H1 (cell line): Measurements from ENCODE around the gene ACHE. TPM values are rescaled to one million over a fixed set of nuclear protein-coding genes. Genes with fewer than 3 reads are reported as not detected.

ENCODE experiments used
- CTCF ChIA-PET: fragments of 300-600 bp; sonication (Branson Sonifier 250); formaldehyde crosslinking; loops from one replicate; lab custom pipeline; 2021; ENCODE audit not compliant: partially characterized antibody; lab: Charles Lee
- POLR2A ChIA-PET: fragments of 300-600 bp; sonication (Branson Sonifier 250); formaldehyde crosslinking; loops from one replicate; lab custom pipeline; 2021; ENCODE audit warnings: inconsistent platforms; ENCODE audit not compliant: partially characterized antibody; lab: Charles Lee
- DNase-seq, 2 experiments: peaks; one replicate each; pipeline versions ENCODE4 v3.0.0 to v3.0.0-alpha.2; 2010 to 2022; ENCODE audit warnings: low spot score in 2 of 2, low read depth in 1 of 2, mixed read lengths in 1 of 2
- FAIRE-seq: peaks from 2 replicates; lab custom pipeline; 2011; peaks lifted over from hg19 to GRCh38; lab: Jason Lieb, UNC
- H2AFZ ChIP-seq: 2 replicates; pipeline ENCODE4 v1.8.1; 2012; ENCODE audit warnings: low read length, inconsistent platforms
- H2AK5ac ChIP-seq: 2 replicates; pipeline ENCODE4 v1.6.1; 2013; ENCODE audit warnings: low read depth, low read length
- H2BK120ac ChIP-seq: replicated peaks from 2 replicates; pipeline ENCODE3; 2013; ENCODE audit warnings: low read depth, low read length, inconsistent platforms
- H2BK12ac ChIP-seq: 2 replicates; pipeline ENCODE4 v1.6.1; 2013; ENCODE audit warnings: low read depth, low read length
- H2BK15ac ChIP-seq: 2 replicates; pipeline ENCODE4 v1.6.1; 2013; ENCODE audit warnings: low read length
- H2BK20ac ChIP-seq: 2 replicates; pipeline ENCODE4 v1.6.1; 2013; ENCODE audit warnings: low read length
- H2BK5ac ChIP-seq: 2 replicates; pipeline ENCODE4 v1.6.1; 2013; ENCODE audit warnings: low read depth, low read length
- H3K14ac ChIP-seq: 2 replicates; pipeline ENCODE4 v1.6.1; 2013; ENCODE audit warnings: inconsistent platforms; ENCODE audit not compliant: insufficient read length
- H3K18ac ChIP-seq: 2 replicates; pipeline ENCODE4 v1.6.1; 2013; ENCODE audit warnings: low read length; ENCODE audit errors: extremely low read depth
- H3K23ac ChIP-seq: 2 replicates; pipeline ENCODE4 v1.6.1; 2013; ENCODE audit warnings: inconsistent platforms; ENCODE audit not compliant: insufficient read length
- H3K23me2 ChIP-seq: 2 replicates; pipeline ENCODE4 v1.6.1; 2013; ENCODE audit warnings: low read depth, low read length
- H3K27ac ChIP-seq: 2 replicates; pipeline ENCODE4 v1.6.1; 2011; ENCODE audit warnings: low read depth, low read length, inconsistent platforms
- H3K27me3 ChIP-seq, 4 experiments: replicated peaks in 1 of 4; 1 replicate in 1 of 4; 2 replicates in 3 of 4; pipeline versions ENCODE4 v1.6.1 to v1.8.1; 2011 to 2013; ENCODE audit warnings: low read length in 3 of 4, mild to moderate bottlenecking in 3 of 4, inconsistent platforms in 2 of 4, mixed read lengths in 2 of 4, moderate library complexity in 1 of 4; ENCODE audit not compliant: control insufficient read depth in 3 of 4, insufficient read depth in 3 of 4; ENCODE audit errors: extremely low read depth in 1 of 4
- H3K36me3 ChIP-seq, 4 experiments: 2 replicates each; pipeline versions ENCODE4 v1.6.1 to v1.8.1; 2011 to 2013; ENCODE audit warnings: mild to moderate bottlenecking in 4 of 4, low read length in 3 of 4, moderate library complexity in 2 of 4, control low read depth in 1 of 4, inconsistent platforms in 1 of 4; ENCODE audit not compliant: insufficient read depth in 4 of 4, control insufficient read depth in 2 of 4
- H3K4ac ChIP-seq: replicated peaks from 2 replicates; pipeline ENCODE3; 2013; ENCODE audit warnings: low read length, low read depth, mixed read lengths, inconsistent platforms; ENCODE audit not compliant: insufficient read length
- H3K4me1 ChIP-seq, 4 experiments: replicated peaks in 1 of 4; 1 replicate in 1 of 4; 2 replicates in 3 of 4; pipeline versions ENCODE4 v1.6.1 to v1.8.1; 2011 to 2013; ENCODE audit warnings: low read length in 3 of 4, inconsistent platforms in 2 of 4, mixed read lengths in 1 of 4; ENCODE audit not compliant: insufficient read depth in 4 of 4, control insufficient read depth in 3 of 4
- H3K4me2 ChIP-seq, 2 experiments: 2 replicates each; pipeline versions ENCODE4 v1.6.1 to v1.8.1; 2011 to 2013; ENCODE audit warnings: low read depth in 2 of 2, low read length in 2 of 2, control low read depth in 1 of 2, inconsistent platforms in 1 of 2, mild to moderate bottlenecking in 1 of 2; ENCODE audit not compliant: insufficient read depth in 1 of 2
- H3K4me3 ChIP-seq, 4 experiments: fragments of 200-600, 300-600 bp in 1 of 4; sonication (generic), shearing (Covaris generic), sonication (Bioruptor Twin) in 1 of 4; 2 replicates each; pipeline versions ENCODE4 v1.5.1 to v1.8.1; 2011 to 2016; ENCODE audit warnings: low read length in 4 of 4, low read depth in 3 of 4, control low read depth in 2 of 4, inconsistent platforms in 2 of 4, mild to moderate bottlenecking in 2 of 4, mixed read lengths in 1 of 4, moderate library complexity in 1 of 4; ENCODE audit not compliant: insufficient read depth in 2 of 4; ENCODE audit errors: extremely low read depth in 1 of 4
- H3K56ac ChIP-seq: replicated peaks from 2 replicates; pipeline ENCODE3; 2013; ENCODE audit warnings: low read depth, mild to moderate bottlenecking, mixed read lengths, low read length, inconsistent platforms; ENCODE audit not compliant: insufficient read length
- H3K79me1 ChIP-seq: 2 replicates; pipeline ENCODE4 v1.6.1; 2013; ENCODE audit warnings: low read depth, low read length, control low read depth
- H3K79me2 ChIP-seq, 2 experiments: 2 replicates each; pipeline versions ENCODE4 v1.6.1 to v1.8.1; 2012 to 2013; ENCODE audit warnings: low read length in 2 of 2, mild to moderate bottlenecking in 2 of 2, inconsistent platforms in 1 of 2; ENCODE audit not compliant: insufficient read depth in 2 of 2, control insufficient read depth in 1 of 2
- H3K9ac ChIP-seq, 4 experiments: replicated peaks in 1 of 4; 1 replicate in 1 of 4; 2 replicates in 3 of 4; pipeline versions ENCODE4 v1.6.1 to v1.8.1; 2011 to 2013; ENCODE audit warnings: low read depth in 3 of 4, low read length in 3 of 4, control low read depth in 2 of 4, mild to moderate bottlenecking in 2 of 4, moderate library complexity in 2 of 4, inconsistent platforms in 1 of 4; ENCODE audit errors: extremely low read depth in 1 of 4
- H3K9me3 ChIP-seq, 2 experiments: 2 replicates each; pipeline versions ENCODE4 v1.6.1 to v1.8.1; 2012 to 2013; ENCODE audit warnings: mild to moderate bottlenecking in 2 of 2, moderate library complexity in 2 of 2, control low read depth in 1 of 2, inconsistent platforms in 1 of 2, low read depth in 1 of 2, low read length in 1 of 2, mixed read lengths in 1 of 2; ENCODE audit not compliant: insufficient read depth in 2 of 2
- H4K20me1 ChIP-seq, 2 experiments: replicated peaks in 1 of 2; 2 replicates each; pipeline versions ENCODE3 to v1.8.1; 2011 to 2013; ENCODE audit warnings: inconsistent platforms in 2 of 2, low read length in 2 of 2, mild to moderate bottlenecking in 1 of 2; ENCODE audit not compliant: insufficient read depth in 2 of 2, control insufficient read depth in 1 of 2
- H4K5ac ChIP-seq: 2 replicates; pipeline ENCODE4 v1.6.1; 2013; ENCODE audit warnings: low read length, low read depth, mixed read lengths, inconsistent platforms; ENCODE audit not compliant: insufficient read length
- H4K8ac ChIP-seq: 2 replicates; pipeline ENCODE4 v1.8.0; 2013; ENCODE audit warnings: mild to moderate bottlenecking, moderate library complexity, low read length, inconsistent platforms; ENCODE audit not compliant: insufficient read depth; ENCODE audit errors: extremely low read depth
- H4K91ac ChIP-seq: replicated peaks from 2 replicates; pipeline ENCODE3; 2013; ENCODE audit warnings: low read length, mixed read lengths, inconsistent platforms; ENCODE audit not compliant: insufficient read length
- CHD2 ChIP-seq: IDR thresholded peaks from 2 replicates; pipeline ENCODE4 v1.6.1; 2012; ENCODE audit warnings: low read length, improper control_type of control experiment
- CTBP2 ChIP-seq: IDR thresholded peaks from 2 replicates; pipeline ENCODE4 v1.7.0; 2011; ENCODE audit warnings: borderline replicate concordance, mild to moderate bottlenecking, moderate library complexity, mixed read lengths, low read length; ENCODE audit not compliant: insufficient read depth, insufficient read length
- GTF2F1 ChIP-seq: IDR thresholded peaks from 2 replicates; pipeline ENCODE4 v1.6.1; 2012; ENCODE audit warnings: low read depth, low read length, improper control_type of control experiment, borderline replicate concordance
- HDAC2 ChIP-seq, 2 experiments: fragments of 300-600 bp in 1 of 2; sonication (generic) in 1 of 2; IDR thresholded peaks; 2 replicates each; pipeline ENCODE4 v1.6.1; 2011 to 2012; ENCODE audit warnings: low read depth in 2 of 2, low read length in 2 of 2, mild to moderate bottlenecking in 2 of 2, moderate library complexity in 2 of 2, borderline replicate concordance in 1 of 2, inconsistent platforms in 1 of 2
- POLR2A ChIP-seq, 2 experiments: IDR thresholded peaks; 1 replicate in 1 of 2; 2 replicates in 1 of 2; pipeline ENCODE4 v1.6.1; 2011; ENCODE audit warnings: low read depth in 2 of 2, low read length in 2 of 2, mild to moderate bottlenecking in 2 of 2; ENCODE audit errors: control extremely low read depth in 1 of 2
- SRF ChIP-seq: IDR thresholded peaks from 2 replicates; pipeline ENCODE4 v1.6.1; 2011; ENCODE audit warnings: mild to moderate bottlenecking, low read depth, low read length, moderate library complexity
- TAF1 ChIP-seq: IDR thresholded peaks from 2 replicates; pipeline ENCODE4 v1.6.1; 2011; ENCODE audit warnings: mild to moderate bottlenecking, low read depth, low read length
- TCF12 ChIP-seq: IDR thresholded peaks from 2 replicates; pipeline ENCODE4 v1.6.1; 2011; ENCODE audit warnings: low read depth, mild to moderate bottlenecking, low read length
- WGBS, 2 experiments: shearing (Covaris generic) in 1 of 2; methylation state at CpG; one replicate each; pipeline versions ENCODE4 v1.1.6 to v1.1.7; 2013 to 2015; ENCODE audit warnings: low lambda C conversion rate in 2 of 2, mixed read lengths in 2 of 2, inconsistent platforms in 1 of 2, low coverage in 1 of 2, missing lambda C conversion rate in 1 of 2; ENCODE audit not compliant: insufficient replicate concordance in 2 of 2, insufficient coverage in 1 of 2, insufficient read length in 1 of 2; ENCODE audit errors: extremely low coverage in 1 of 2, missing lambda C conversion rate in 1 of 2; 5-methylcytosine and 5-hydroxymethylcytosine counted together
- polyA plus RNA-seq, 7 experiments: library from polyadenylated mRNA; depleted of rRNA in 3 of 7; stranded (reverse) in 5 of 7; unstranded in 2 of 7; fragments of >200 nt in 5 of 7; fragments of 200-250 nt in 2 of 7; gene quantifications; 1 replicate in 5 of 7; 2 replicates in 1 of 7; 4 replicates in 1 of 7; pipeline versions ENCODE4 v1.2.1 to v1.2.3, GENCODE V29; 2011 to 2013; ENCODE audit warnings: missing spikeins in 2 of 7, mixed read lengths in 2 of 7
- total RNA-seq: library from RNA; stranded (reverse); fragmentation: NEBNext Ultra II Directional; extraction: Animal tissue kit (Norgen Biotek cat#: 25700); gene quantifications from 2 replicates; pipeline ENCODE4 v1.2.1, GENCODE V29; 2021
- TF ChIP-seq, protein P1 (sequence below): IDR thresholded peaks from 2 replicates; pipeline ENCODE4 v1.6.1; 2011; ENCODE audit warnings: low read depth, mild to moderate bottlenecking, low read length; ENCODE audit not compliant: insufficient read depth

Gene ACHE
- total and polyA plus RNA-seq, 2 of the 8 experiments (the other 6 are each of a cell fraction or from before 2014, with no cell fraction given) = 1.4 to 4.3 TPM

DNA sequence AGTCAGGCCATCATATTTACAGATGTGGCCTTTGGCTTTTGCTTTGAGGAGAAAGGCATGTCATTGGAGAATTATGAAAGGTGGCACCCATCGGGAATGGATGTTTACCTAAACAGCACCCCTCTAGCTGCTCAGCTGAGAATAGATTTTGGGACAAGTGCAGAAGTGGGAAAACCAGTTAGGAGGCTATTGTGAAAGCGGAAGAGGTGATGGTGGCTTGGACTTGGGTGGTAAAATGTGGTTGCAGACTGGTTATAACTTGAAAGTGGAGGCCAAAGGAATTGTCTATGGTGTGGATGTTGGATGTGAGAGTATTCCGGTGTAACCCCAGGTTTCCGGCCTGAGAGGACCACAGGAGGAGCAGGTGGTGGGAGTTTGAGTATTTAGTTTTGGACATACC is 48.3 kb downstream of the ACHE start:
- H2BK20ac ChIP-seq = no peak overlapping the region
- 97% methylated on average over 4 of the region's 4 CpGs; no CpG with 5 or more reads in 1 of the 2 experiments for WGBS, 2 experiments
- H3K27me3 ChIP-seq = no peaks in the 10 kb centered on the region
- CTCF ChIA-PET = interaction anchor here (0.5 to 13.9 kb wide), 4 partner anchors 8 to 90 kb away, joined by 3 to 215 read pairs (median 5); no protein-coding TSS in a partner anchor
- no peak overlapping the region for H4K8ac ChIP-seq
- no peaks in the 10 kb centered on the region for H3K79me2 ChIP-seq
- no peak overlapping the region for H3K18ac ChIP-seq
- H2AK5ac ChIP-seq = no peak overlapping the region
- H3K4me3 ChIP-seq = no peak overlapping the region
- H2BK12ac ChIP-seq = no peak overlapping the region
- H3K23me2 ChIP-seq = no peaks in the 10 kb centered on the region
- H3K23ac ChIP-seq = no peak overlapping the region
- TF ChIP-seq TCF12 (no peak), POLR2A (IDR thresholded peaks at IDR 0.05; ENCODE audit: control extremely low read depth in 1 of 2, low read depth in 2 of 2, low read length in 2 of 2) (no peak), SRF (no peak), TAF1 (no peak), CHD2 (no peak), HDAC2 (IDR thresholded peaks at IDR 0.05; ENCODE audit: borderline replicate concordance in 1 of 2, low read depth in 2 of 2, low read length in 2 of 2) (no peak), GTF2F1 (no peak), CTBP2 (no peak)
- TF ChIP-seq, protein P1, sequence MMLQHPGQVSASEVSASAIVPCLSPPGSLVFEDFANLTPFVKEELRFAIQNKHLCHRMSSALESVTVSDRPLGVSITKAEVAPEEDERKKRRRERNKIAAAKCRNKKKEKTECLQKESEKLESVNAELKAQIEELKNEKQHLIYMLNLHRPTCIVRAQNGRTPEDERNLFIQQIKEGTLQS = no peak
- no peak for DNase-seq
- FAIRE-seq = no peak
- no peak overlapping the region for H3K4ac ChIP-seq
- H2BK120ac ChIP-seq = no peak overlapping the region
- H2AFZ ChIP-seq = no peak overlapping the region
- POLR2A ChIA-PET = interaction anchor here (2.1 kb wide), 1 partner anchor 20 kb away, joined by 7 read pairs; the partner anchor contains the start of gene EPHB4
- no peak overlapping the region for H4K5ac ChIP-seq
- H3K79me1 ChIP-seq = no peaks in the 10 kb centered on the region
- H3K9me3 ChIP-seq = no peaks in the 10 kb centered on the region
- H2BK15ac ChIP-seq = no peak overlapping the region
- H3K9ac ChIP-seq = no peak overlapping the region
- no peak overlapping the region for H4K91ac ChIP-seq
- H3K27ac ChIP-seq = no peak overlapping the region
- H3K36me3 ChIP-seq = no peaks in the 10 kb centered on the region
- H4K20me1 ChIP-seq = no peaks in the 10 kb centered on the region
- H3K14ac ChIP-seq = no peak overlapping the region
- no peak overlapping the region for H3K4me2 ChIP-seq
- no peaks in the 10 kb centered on the region; a peak in 1 of 7 replicates for H3K4me1 ChIP-seq
- H3K56ac ChIP-seq = no peak overlapping the region
- no peak overlapping the region for H2BK5ac ChIP-seq
